Panc1 (cell line): ENCODE data around the gene MR1. TPM values are rescaled to one million over a fixed set of nuclear protein-coding genes. Genes with fewer than 3 reads are reported as not detected.

ENCODE experiments used
- ATAC-seq: fragments of 200-7000 bp; cut with Tn5 transposase; 2 replicates; pipeline ENCODE4 v1.9.1; 2020; ENCODE audit warnings: mild to moderate bottlenecking, moderate library complexity
- BruUV-seq: library from RNA; stranded (reverse); fragments of 400-500 nt; replicated peaks from 2 replicates; lab custom pipeline; 2021; lab: Mats Ljungman, UMichigan
- CTCF ChIA-PET: fragments of 300-600 bp; sonication (Branson Sonifier 250); formaldehyde crosslinking; loops from one replicate; lab custom pipeline; 2022; ENCODE audit warnings: antibody characterized with exemption; lab: Charles Lee
- POLR2A ChIA-PET: fragments of 300-600 bp; sonication (Branson Sonifier 250); formaldehyde crosslinking; loops from one replicate; lab custom pipeline; 2022; ENCODE audit warnings: antibody characterized with exemption; lab: Charles Lee
- DNase-seq: peaks from one replicate; pipeline ENCODE4 v3.0.0-alpha.2; 2010; ENCODE audit warnings: low read depth, low spot score
- H3K27ac ChIP-seq: 2 replicates; pipeline ENCODE4 v1.5.1; 2011; ENCODE audit warnings: mild to moderate bottlenecking, low read length, inconsistent platforms
- H3K27me3 ChIP-seq: fragments of 200-500 bp; sonication (Bioruptor generic); 2 replicates; pipeline ENCODE4 v1.6.0; 2014; ENCODE audit warnings: low read length, inconsistent platforms; ENCODE audit not compliant: control insufficient read depth, insufficient read depth
- H3K36me3 ChIP-seq: fragments of 200-500 bp; sonication (Bioruptor generic); 2 replicates; pipeline ENCODE4 v1.5.1; 2014; ENCODE audit warnings: inconsistent platforms, mild to moderate bottlenecking, low read length, moderate library complexity; ENCODE audit not compliant: control insufficient read depth, insufficient read depth
- H3K4me1 ChIP-seq: 2 replicates; pipeline ENCODE4 v1.5.1; 2011; ENCODE audit warnings: inconsistent platforms, mild to moderate bottlenecking, low read length, moderate library complexity; ENCODE audit not compliant: control insufficient read depth, insufficient read depth
- H3K4me3 ChIP-seq, 2 experiments: 2 replicates each; pipeline ENCODE4 v1.5.1; 2011 to 2012; ENCODE audit warnings: low read depth in 2 of 2, low read length in 2 of 2, mild to moderate bottlenecking in 2 of 2, inconsistent platforms in 1 of 2, moderate library complexity in 1 of 2
- H3K9me3 ChIP-seq: fragments of 200-500 bp; sonication (Bioruptor generic); 2 replicates; pipeline ENCODE4 v1.5.1; 2014; ENCODE audit warnings: low read depth, mild to moderate bottlenecking, inconsistent platforms, low read length, moderate library complexity; ENCODE audit not compliant: control insufficient read depth, insufficient read depth
- POLR2AphosphoS5 ChIP-seq: IDR thresholded peaks from 2 replicates; pipeline ENCODE4 v1.6.1; 2012; ENCODE audit warnings: mild to moderate bottlenecking, low read depth, low read length, moderate library complexity
- SIN3A ChIP-seq: IDR thresholded peaks from 2 replicates; pipeline ENCODE4 v1.6.1; 2012; ENCODE audit warnings: low read depth, mild to moderate bottlenecking, low read length, moderate library complexity, borderline replicate concordance; ENCODE audit not compliant: insufficient read depth
- TCF7L2 ChIP-seq: IDR thresholded peaks from 2 replicates; pipeline ENCODE4 v1.6.1; 2011; ENCODE audit warnings: mild to moderate bottlenecking, low read depth, low read length, inconsistent platforms
- in situ Hi-C: cut with HindIII; loops from 2 replicates; pipeline ENCODE4 v1.10.0; 2016; ENCODE audit warnings: low sequenced_read_pairs, low pct_unique_long_range_greater_than_20kb
- intact Hi-C: fragments of 100-400 bp; cut with micrococcal nuclease; formaldehyde crosslinking; loops from one replicate; pipeline ENCODE4 v1.10.0; 2022; ENCODE audit not compliant: unreplicated experiment
- total RNA-seq: library from RNA; stranded (reverse); gene quantifications from one replicate; pipeline ENCODE4 v1.2.1, GENCODE V29; 2021; ENCODE audit not compliant: unreplicated experiment
- TF ChIP-seq, protein P1 (sequence below), 2 experiments: IDR thresholded peaks; 2 replicates each; pipeline ENCODE4 v1.6.1; 2011 to 2012; ENCODE audit warnings: low read depth in 2 of 2, control low read depth in 1 of 2, low read length in 1 of 2, mild to moderate bottlenecking in 1 of 2, moderate library complexity in 1 of 2; ENCODE audit not compliant: insufficient read depth in 1 of 2
- TF ChIP-seq, protein P2 (sequence below): fragments of 450-650 bp; IDR thresholded peaks from 2 replicates; pipeline ENCODE4 v1.5.1; 2017; ENCODE audit warnings: mild to moderate bottlenecking

Gene MR1
- total RNA-seq, 1 experiment from 2014 or later: 3.9 TPM

- H3K4me1 ChIP-seq: peaks cover 88% of the 10 kb centered on the region
- POLR2A ChIA-PET: interaction anchor here (0.6 kb wide), 1 partner anchor 70 kb away, joined by 5 read pairs; no protein-coding TSS in a partner anchor
- intact Hi-C loops: no loop called here
Observed at GRCh38 chr1:181099152-181100014, 65.6 kb downstream of the MR1 start.

GRCh38 chr1:181100015-181100905 is 66.5 kb downstream of the MR1 start:
- no peaks in the 10 kb centered on the region for H3K27me3 ChIP-seq
- intact Hi-C loops: no loop called here
- ChIA-PET CTCF (interaction anchor here (0.5 kb wide), 1 partner anchor 1285 kb away, joined by 3 read pairs; no protein-coding TSS in a partner anchor), POLR2A (interaction anchor here (0.6 kb wide), 1 partner anchor 37 kb away, joined by 3 read pairs; no protein-coding TSS in a partner anchor)
- peak overlapping the region; percentile 92 for H3K27ac ChIP-seq
- H3K9me3 ChIP-seq: no peaks in the 10 kb centered on the region
- in situ Hi-C loops: no loop called here
- no peak overlapping the region for H3K4me3 ChIP-seq
- no TSS peak for BruUV-seq
- TF ChIP-seq TCF7L2: no peak
- TF ChIP-seq, protein P1, sequence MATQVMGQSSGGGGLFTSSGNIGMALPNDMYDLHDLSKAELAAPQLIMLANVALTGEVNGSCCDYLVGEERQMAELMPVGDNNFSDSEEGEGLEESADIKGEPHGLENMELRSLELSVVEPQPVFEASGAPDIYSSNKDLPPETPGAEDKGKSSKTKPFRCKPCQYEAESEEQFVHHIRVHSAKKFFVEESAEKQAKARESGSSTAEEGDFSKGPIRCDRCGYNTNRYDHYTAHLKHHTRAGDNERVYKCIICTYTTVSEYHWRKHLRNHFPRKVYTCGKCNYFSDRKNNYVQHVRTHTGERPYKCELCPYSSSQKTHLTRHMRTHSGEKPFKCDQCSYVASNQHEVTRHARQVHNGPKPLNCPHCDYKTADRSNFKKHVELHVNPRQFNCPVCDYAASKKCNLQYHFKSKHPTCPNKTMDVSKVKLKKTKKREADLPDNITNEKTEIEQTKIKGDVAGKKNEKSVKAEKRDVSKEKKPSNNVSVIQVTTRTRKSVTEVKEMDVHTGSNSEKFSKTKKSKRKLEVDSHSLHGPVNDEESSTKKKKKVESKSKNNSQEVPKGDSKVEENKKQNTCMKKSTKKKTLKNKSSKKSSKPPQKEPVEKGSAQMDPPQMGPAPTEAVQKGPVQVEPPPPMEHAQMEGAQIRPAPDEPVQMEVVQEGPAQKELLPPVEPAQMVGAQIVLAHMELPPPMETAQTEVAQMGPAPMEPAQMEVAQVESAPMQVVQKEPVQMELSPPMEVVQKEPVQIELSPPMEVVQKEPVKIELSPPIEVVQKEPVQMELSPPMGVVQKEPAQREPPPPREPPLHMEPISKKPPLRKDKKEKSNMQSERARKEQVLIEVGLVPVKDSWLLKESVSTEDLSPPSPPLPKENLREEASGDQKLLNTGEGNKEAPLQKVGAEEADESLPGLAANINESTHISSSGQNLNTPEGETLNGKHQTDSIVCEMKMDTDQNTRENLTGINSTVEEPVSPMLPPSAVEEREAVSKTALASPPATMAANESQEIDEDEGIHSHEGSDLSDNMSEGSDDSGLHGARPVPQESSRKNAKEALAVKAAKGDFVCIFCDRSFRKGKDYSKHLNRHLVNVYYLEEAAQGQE (IDR thresholded peaks at IDR 0.05; ENCODE audit: insufficient read depth in 1 of 2, low read depth in 2 of 2, low read length in 1 of 2): no peak
- no peak for TF ChIP-seq SIN3A
- DNase-seq (no peak), ATAC-seq (no peak)
- peaks cover 85% of the 10 kb centered on the region for H3K4me1 ChIP-seq
- no peaks in the 10 kb centered on the region for H3K36me3 ChIP-seq

More at GRCh38 chr1:181099152-181100014, 65.6 kb downstream of the MR1 start:
- in situ Hi-C loops: no loop called here
- no TSS peak for BruUV-seq
- no peak for DNase-seq
- no peak for ATAC-seq
- TF ChIP-seq TCF7L2 (no peak), SIN3A (no peak), POLR2AphosphoS5 (no peak)
- TF ChIP-seq, protein P2, sequence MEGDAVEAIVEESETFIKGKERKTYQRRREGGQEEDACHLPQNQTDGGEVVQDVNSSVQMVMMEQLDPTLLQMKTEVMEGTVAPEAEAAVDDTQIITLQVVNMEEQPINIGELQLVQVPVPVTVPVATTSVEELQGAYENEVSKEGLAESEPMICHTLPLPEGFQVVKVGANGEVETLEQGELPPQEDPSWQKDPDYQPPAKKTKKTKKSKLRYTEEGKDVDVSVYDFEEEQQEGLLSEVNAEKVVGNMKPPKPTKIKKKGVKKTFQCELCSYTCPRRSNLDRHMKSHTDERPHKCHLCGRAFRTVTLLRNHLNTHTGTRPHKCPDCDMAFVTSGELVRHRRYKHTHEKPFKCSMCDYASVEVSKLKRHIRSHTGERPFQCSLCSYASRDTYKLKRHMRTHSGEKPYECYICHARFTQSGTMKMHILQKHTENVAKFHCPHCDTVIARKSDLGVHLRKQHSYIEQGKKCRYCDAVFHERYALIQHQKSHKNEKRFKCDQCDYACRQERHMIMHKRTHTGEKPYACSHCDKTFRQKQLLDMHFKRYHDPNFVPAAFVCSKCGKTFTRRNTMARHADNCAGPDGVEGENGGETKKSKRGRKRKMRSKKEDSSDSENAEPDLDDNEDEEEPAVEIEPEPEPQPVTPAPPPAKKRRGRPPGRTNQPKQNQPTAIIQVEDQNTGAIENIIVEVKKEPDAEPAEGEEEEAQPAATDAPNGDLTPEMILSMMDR: no peak
- TF ChIP-seq, protein P1 (IDR thresholded peaks at IDR 0.05; ENCODE audit: insufficient read depth in 1 of 2, low read depth in 2 of 2, low read length in 1 of 2): no peak
- Histone ChIP-seq H3K36me3 (no peaks in the 10 kb centered on the region), H3K27ac (peak overlapping the region; percentile 92), H3K27me3 (no peaks in the 10 kb centered on the region), H3K4me3 (no peak overlapping the region), H3K9me3 (no peaks in the 10 kb centered on the region)
- CTCF ChIA-PET: no interaction called here
